HFFc6 (cell line): ENCODE data around the gene EIF4H. TPM values are rescaled to one million over a fixed set of nuclear protein-coding genes. Genes with fewer than 3 reads are reported as not detected.

ENCODE experiments used
- DNase-seq: peaks from one replicate; pipeline ENCODE4 v3.0.0-alpha.2; 2018
- H3K27ac Mint-ChIP-seq: 2 replicates; pipeline ENCODE4 v1.8.0; 2020; ENCODE audit warnings: mild to moderate bottlenecking, mixed read lengths
- H3K27me3 Mint-ChIP-seq: 2 replicates; pipeline ENCODE4 v1.8.0; 2021; ENCODE audit warnings: mild to moderate bottlenecking, moderate library complexity, mixed read lengths; ENCODE audit not compliant: insufficient read depth
- H3K36me3 Mint-ChIP-seq: 2 replicates; pipeline ENCODE4 v1.8.0; 2021; ENCODE audit warnings: low read depth, mixed read lengths
- H3K4me1 Mint-ChIP-seq: 2 replicates; pipeline ENCODE4 v1.8.0; 2020; ENCODE audit warnings: low read depth, mixed read lengths
- H3K4me3 Mint-ChIP-seq: 2 replicates; pipeline ENCODE4 v1.8.0; 2020; ENCODE audit warnings: mild to moderate bottlenecking, moderate library complexity, mixed read lengths
- H3K9me3 Mint-ChIP-seq: 2 replicates; pipeline ENCODE4 v1.8.0; 2020; ENCODE audit warnings: mild to moderate bottlenecking, mixed read lengths
- CTCF ChIP-seq: fragments of 200-600 bp; sonication (generic); IDR thresholded peaks from 2 replicates; pipeline ENCODE4 v1.5.0; 2021; ENCODE audit warnings: antibody characterized with exemption, mild to moderate bottlenecking
- total RNA-seq, 6 experiments: library from RNA; stranded (reverse); fragmentation: NEBNext Ultra II Directional; extraction: Animal tissue kit (Norgen Biotek cat#: 25700); gene quantifications; 2 replicates in 1 of 6; 3 replicates in 5 of 6; pipeline ENCODE4 v1.2.3, GENCODE V29; 2021

The EIF4H gene
- total RNA-seq, 6 experiments from 2014 or later = 344 to 392 (median 380) TPM

DNA sequence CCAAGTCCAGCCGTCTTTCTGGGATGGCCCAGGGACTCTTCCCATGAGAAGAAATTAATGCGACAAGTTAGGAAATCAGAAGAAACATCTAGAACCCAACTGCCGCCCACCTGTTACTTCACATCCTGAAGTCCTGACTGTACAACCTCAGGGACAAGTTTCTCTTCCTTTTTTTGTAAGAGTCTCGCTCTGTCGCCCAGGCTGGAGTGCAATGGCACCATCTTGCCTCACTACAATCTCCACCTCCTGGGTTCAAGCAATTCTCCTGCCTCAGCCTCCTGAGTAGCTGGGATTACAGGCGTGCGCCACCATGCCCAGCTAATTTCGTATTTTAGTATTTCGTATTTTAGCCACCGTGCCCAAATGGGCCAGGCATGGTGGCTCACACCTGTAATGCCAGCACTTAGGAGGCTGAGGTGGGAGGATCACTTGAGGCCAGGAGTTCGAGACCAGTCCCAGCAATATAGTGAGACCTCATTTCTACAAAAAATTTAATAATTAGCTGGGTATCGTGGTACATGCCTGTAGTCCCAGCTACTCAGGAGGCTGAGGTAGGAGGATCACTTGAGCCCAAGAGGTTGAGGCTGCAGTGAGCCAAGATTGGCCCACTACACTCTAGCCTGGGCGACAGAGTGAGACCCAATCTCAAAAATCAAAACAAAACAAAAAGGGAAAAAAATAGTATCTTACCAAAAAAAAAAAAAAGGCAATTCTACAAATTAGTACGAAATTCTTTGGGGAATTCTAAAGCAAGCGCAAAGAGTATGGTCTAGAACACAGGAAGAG lies 56.5 kb downstream of the EIF4H start:
- Mint-ChIP-seq H3K36me3 (peaks cover 22% of the 10 kb centered on the region), H3K27me3 (no peaks in the 10 kb centered on the region), H3K4me3 (no peak overlapping the region), H3K9me3 (no peaks in the 10 kb centered on the region), H3K4me1 (peaks cover 15% of the 10 kb centered on the region), H3K27ac (no peak overlapping the region)
- no peak for DNase-seq
- no peak for TF ChIP-seq CTCF

- no peaks in the 10 kb centered on the region for H3K9me3 Mint-ChIP-seq
- H3K36me3 Mint-ChIP-seq = peaks cover 22% of the 10 kb centered on the region
- no peak overlapping the region for H3K4me3 Mint-ChIP-seq
- no peak for TF ChIP-seq CTCF
- H3K27ac Mint-ChIP-seq = no peak overlapping the region
- DNase-seq = no peak
- H3K4me1 Mint-ChIP-seq = peaks cover 15% of the 10 kb centered on the region
- H3K27me3 Mint-ChIP-seq = no peaks in the 10 kb centered on the region
Observed at GRCh38 chr7:74231232-74231590, 57.1 kb downstream of the EIF4H start.

DNA sequence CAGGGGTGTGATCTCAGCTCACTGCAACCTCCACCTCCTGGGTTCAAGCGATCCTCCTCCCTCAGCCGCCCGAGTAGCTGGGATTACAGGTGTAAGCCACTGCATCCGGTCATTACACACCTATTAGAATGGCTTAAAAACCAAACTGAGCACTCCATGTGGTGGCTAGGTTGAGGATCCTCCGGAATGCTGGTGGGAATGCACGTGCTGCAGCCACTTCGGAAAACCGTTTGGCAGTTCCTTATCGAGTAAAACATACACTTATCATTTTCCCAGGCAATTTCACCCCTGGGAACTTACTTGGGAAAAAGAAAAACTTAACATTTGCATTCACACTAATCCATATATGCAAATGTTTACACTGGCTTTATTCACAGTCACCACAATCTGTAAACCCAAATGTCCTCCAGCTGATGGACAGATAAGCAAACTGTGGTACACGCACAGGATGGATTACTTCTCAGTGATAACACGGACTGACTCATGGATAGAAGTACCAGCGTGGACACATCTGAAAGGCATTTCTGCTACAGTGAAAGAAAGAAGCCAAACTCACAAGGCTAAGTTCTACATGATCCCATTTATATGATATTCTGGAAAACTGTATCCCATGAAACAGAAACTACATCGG lies 59.6 kb downstream of the EIF4H start:
- Mint-ChIP-seq H3K9me3 (no peaks in the 10 kb centered on the region), H3K36me3 (peaks cover 27% of the 10 kb centered on the region)
- no peak for TF ChIP-seq CTCF

DNA sequence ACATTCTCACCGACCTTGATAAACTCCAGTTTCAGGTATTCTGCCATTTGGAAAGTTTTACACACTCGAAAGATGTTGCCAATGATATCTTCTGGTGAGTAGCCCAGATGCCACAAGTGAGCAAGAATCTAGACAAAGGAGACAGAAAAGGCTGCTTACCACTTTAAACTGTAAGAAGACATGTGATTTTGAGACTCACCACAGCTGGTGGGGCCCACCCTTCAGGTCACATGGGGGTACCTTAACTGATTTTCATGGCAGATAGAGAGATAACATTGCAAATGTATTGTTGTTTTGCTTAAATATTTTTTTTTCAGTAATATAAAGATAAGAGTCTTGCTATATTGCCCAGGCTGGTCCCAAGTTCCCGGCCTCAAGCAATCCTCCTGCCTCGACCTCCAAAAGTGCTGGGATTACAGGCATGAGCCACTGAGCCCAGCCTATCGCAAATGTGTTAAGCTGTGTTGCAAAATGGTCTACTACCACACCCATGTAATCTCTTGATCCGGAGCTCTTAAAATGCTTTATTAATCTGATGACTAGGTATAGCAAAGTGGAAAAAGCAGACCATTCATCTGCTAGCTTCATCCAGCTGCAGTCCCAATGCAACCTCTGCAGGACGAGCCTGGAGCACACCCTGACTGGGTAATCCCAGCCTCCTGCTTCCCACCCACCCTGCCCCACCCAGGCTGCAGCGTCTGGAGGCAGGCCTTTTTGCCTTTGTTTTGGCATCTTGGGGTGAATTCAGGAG lies 61.5 kb downstream of the EIF4H start:
- no peak for DNase-seq
- H3K36me3 Mint-ChIP-seq = peaks cover 26% of the 10 kb centered on the region
- no peak overlapping the region for H3K4me3 Mint-ChIP-seq
- H3K9me3 Mint-ChIP-seq = no peaks in the 10 kb centered on the region
- no peak overlapping the region for H3K27ac Mint-ChIP-seq
- no peak for TF ChIP-seq CTCF
- no peaks in the 10 kb centered on the region for H3K27me3 Mint-ChIP-seq
- H3K4me1 Mint-ChIP-seq = peaks cover 15% of the 10 kb centered on the region

More for the DNA sequence above, 59.6 kb downstream of the EIF4H start:
- Mint-ChIP-seq H3K27ac (peak overlapping the region; percentile 27), H3K4me1 (peaks cover 15% of the 10 kb centered on the region), H3K4me3 (no peak overlapping the region; the same call in 1 of the 2 replicates), H3K27me3 (no peaks in the 10 kb centered on the region)
- DNase-seq = peak; percentile 89

- no peak overlapping the region for H3K4me3 Mint-ChIP-seq
- TF ChIP-seq CTCF = no peak
- no peak overlapping the region for H3K27ac Mint-ChIP-seq
- H3K4me1 Mint-ChIP-seq = peaks cover 15% of the 10 kb centered on the region
- peaks cover 22% of the 10 kb centered on the region for H3K36me3 Mint-ChIP-seq
- no peaks in the 10 kb centered on the region for H3K27me3 Mint-ChIP-seq
- DNase-seq = no peak
- no peaks in the 10 kb centered on the region for H3K9me3 Mint-ChIP-seq
Observed at GRCh38 chr7:74236284-74236683, 62.1 kb downstream of the EIF4H start.
